ENCODE data around the gene BICD1. TPM values are rescaled to one million over a fixed set of nuclear protein-coding genes. Genes with fewer than 3 reads are reported as not detected.

Gene BICD1
- polyA plus RNA-seq, 1 of the 3 experiments (the other 2 are of a cell fraction), result 12.1 TPM

DNA sequence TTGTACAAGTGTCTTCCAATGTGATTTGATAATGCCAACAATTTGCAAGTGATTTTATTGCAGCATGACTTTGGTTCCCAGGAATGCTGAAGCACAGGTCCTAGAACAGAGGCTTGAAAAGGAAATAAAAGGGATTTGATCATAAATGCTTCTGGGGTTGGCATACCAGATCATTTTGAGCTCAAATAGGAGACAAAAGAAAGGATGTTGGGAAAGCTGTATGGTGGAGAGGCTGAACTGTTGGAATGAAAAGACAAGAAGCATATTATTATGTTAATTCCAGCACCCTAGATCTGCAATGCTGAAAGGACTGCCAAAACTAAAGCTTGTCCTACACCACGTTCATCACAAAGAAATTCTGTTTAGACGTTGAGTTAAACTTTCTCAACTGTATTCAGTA lies 143.1 kb downstream of the BICD1 start:
- Histone ChIP-seq H2AFZ (ENCODE audit: low read depth) (no peak overlapping the region), H3K4me1 (ENCODE audit: control insufficient read depth in 1 of 2, insufficient read depth in 2 of 2, low read depth in 1 of 2, low read length in 1 of 2) (peaks cover 0 to 6% of the 10 kb centered on the region in 2 experiments; a peak in 1 of 4 replicates), H3K36me3 (replicated peaks in 1 of 2; ENCODE audit: control insufficient read depth in 1 of 2, insufficient read depth in 2 of 2, low read length in 1 of 2) (peaks cover 0 to 6% of the 10 kb centered on the region in 2 experiments), H3K27me3 (ENCODE audit: insufficient read depth) (no peaks in the 10 kb centered on the region), H3K9ac (no peak overlapping the region), H3F3A (replicated peaks; ENCODE audit: insufficient read depth) (peaks cover 8% of the 10 kb centered on the region), H3K9me2 (no peaks in the 10 kb centered on the region), H3K4me3 (ENCODE audit: low read depth in 2 of 2, low read length in 1 of 2) (no peak overlapping the region), H3K4me2 (no peak overlapping the region), H4K20me1 (ENCODE audit: insufficient read depth) (no peaks in the 10 kb centered on the region), H3K9me3 (no peaks in the 10 kb centered on the region), H3K79me2 (ENCODE audit: insufficient read depth) (peaks cover 4% of the 10 kb centered on the region; the same call in 1 of the 2 replicates), H3K27ac (ENCODE audit: low read depth in 2 of 2, low read length in 1 of 2) (peak overlapping the region in 1 of 2 experiments; percentile 20; a peak in 1 of 4 replicates)
- 77% methylated on average over 2 of the region's 2 CpGs for WGBS (ENCODE audit: low lambda C conversion rate)
- no peak for TF ChIP-seq GABPA (IDR thresholded peaks at IDR 0.05; ENCODE audit: low read depth)
- no peak for TF ChIP-seq RCOR1 (IDR thresholded peaks at IDR 0.05; ENCODE audit: low read length)
- TF ChIP-seq POLR2AphosphoS5 (IDR thresholded peaks at IDR 0.05; ENCODE audit: low read depth, low read length), result no peak
- TF ChIP-seq, protein P1, sequence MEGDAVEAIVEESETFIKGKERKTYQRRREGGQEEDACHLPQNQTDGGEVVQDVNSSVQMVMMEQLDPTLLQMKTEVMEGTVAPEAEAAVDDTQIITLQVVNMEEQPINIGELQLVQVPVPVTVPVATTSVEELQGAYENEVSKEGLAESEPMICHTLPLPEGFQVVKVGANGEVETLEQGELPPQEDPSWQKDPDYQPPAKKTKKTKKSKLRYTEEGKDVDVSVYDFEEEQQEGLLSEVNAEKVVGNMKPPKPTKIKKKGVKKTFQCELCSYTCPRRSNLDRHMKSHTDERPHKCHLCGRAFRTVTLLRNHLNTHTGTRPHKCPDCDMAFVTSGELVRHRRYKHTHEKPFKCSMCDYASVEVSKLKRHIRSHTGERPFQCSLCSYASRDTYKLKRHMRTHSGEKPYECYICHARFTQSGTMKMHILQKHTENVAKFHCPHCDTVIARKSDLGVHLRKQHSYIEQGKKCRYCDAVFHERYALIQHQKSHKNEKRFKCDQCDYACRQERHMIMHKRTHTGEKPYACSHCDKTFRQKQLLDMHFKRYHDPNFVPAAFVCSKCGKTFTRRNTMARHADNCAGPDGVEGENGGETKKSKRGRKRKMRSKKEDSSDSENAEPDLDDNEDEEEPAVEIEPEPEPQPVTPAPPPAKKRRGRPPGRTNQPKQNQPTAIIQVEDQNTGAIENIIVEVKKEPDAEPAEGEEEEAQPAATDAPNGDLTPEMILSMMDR (IDR thresholded peaks at IDR 0.05), result no peak
- TF ChIP-seq, protein P2, sequence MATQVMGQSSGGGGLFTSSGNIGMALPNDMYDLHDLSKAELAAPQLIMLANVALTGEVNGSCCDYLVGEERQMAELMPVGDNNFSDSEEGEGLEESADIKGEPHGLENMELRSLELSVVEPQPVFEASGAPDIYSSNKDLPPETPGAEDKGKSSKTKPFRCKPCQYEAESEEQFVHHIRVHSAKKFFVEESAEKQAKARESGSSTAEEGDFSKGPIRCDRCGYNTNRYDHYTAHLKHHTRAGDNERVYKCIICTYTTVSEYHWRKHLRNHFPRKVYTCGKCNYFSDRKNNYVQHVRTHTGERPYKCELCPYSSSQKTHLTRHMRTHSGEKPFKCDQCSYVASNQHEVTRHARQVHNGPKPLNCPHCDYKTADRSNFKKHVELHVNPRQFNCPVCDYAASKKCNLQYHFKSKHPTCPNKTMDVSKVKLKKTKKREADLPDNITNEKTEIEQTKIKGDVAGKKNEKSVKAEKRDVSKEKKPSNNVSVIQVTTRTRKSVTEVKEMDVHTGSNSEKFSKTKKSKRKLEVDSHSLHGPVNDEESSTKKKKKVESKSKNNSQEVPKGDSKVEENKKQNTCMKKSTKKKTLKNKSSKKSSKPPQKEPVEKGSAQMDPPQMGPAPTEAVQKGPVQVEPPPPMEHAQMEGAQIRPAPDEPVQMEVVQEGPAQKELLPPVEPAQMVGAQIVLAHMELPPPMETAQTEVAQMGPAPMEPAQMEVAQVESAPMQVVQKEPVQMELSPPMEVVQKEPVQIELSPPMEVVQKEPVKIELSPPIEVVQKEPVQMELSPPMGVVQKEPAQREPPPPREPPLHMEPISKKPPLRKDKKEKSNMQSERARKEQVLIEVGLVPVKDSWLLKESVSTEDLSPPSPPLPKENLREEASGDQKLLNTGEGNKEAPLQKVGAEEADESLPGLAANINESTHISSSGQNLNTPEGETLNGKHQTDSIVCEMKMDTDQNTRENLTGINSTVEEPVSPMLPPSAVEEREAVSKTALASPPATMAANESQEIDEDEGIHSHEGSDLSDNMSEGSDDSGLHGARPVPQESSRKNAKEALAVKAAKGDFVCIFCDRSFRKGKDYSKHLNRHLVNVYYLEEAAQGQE (IDR thresholded peaks at IDR 0.05; ENCODE audit: low read depth, low read length), result no peak
- TF ChIP-seq NFIC (IDR thresholded peaks at IDR 0.05; ENCODE audit: borderline replicate concordance), result no peak
- TF ChIP-seq MAX (IDR thresholded peaks at IDR 0.05; ENCODE audit: low read depth), result no peak
- TF ChIP-seq, protein P3, sequence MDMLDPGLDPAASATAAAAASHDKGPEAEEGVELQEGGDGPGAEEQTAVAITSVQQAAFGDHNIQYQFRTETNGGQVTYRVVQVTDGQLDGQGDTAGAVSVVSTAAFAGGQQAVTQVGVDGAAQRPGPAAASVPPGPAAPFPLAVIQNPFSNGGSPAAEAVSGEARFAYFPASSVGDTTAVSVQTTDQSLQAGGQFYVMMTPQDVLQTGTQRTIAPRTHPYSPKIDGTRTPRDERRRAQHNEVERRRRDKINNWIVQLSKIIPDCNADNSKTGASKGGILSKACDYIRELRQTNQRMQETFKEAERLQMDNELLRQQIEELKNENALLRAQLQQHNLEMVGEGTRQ (IDR thresholded peaks at IDR 0.05; ENCODE audit: borderline replicate concordance, low read depth, low read length), result no peak
- no peak for TF ChIP-seq EZH2phosphoT487 (IDR thresholded peaks at IDR 0.05; ENCODE audit: borderline replicate concordance, low read depth)
- no peak for TF ChIP-seq TAF1 (IDR thresholded peaks at IDR 0.05; ENCODE audit: borderline replicate concordance, low read depth, low read length)
- TF ChIP-seq MXI1 (IDR thresholded peaks at IDR 0.05; ENCODE audit: low read depth, low read length), result no peak
- TF ChIP-seq CHD2 (IDR thresholded peaks at IDR 0.05; ENCODE audit: low read length, partially characterized antibody), result no peak
- POLR2A ChIA-PET, result interaction anchor here (1.1 kb wide), 1 partner anchor 36 kb away, joined by 3 read pairs; no protein-coding TSS in a partner anchor
- no peak for DNase-seq
- CTCF ChIA-PET, result no interaction called here
